ENCODE data around the gene NRROS. TPM values are rescaled to one million over a fixed set of nuclear protein-coding genes. Genes with fewer than 3 reads are reported as not detected.

Gene NRROS
- total RNA-seq, 4 donors from 2014 or later: 8.6 to 16.4 (median 12.7) TPM

DNA sequence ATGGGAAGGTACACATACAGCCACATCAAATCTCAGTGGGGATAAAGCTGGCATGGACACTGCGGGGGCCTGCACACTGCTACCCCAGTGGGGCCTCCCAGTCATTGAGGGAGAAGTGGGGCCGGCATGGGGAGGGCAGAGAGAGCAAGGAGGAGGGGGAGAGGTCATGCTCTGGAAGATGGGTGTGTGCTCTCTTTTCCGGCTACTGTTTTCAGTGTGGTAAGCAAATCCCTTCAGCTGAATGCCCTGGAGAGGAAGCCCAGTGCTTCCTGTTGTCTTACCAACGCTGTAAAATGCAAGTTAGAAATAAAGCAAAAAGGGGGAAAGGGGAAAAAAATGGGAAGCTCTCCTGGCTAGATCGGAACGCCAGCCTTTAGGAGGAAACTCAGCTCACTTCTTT, 30.8 kb downstream of the NRROS start:
- 11 to 13% methylated on average over 6 of the region's 6 CpGs for WGBS, 2 donors
- TF ChIP-seq, protein P1, sequence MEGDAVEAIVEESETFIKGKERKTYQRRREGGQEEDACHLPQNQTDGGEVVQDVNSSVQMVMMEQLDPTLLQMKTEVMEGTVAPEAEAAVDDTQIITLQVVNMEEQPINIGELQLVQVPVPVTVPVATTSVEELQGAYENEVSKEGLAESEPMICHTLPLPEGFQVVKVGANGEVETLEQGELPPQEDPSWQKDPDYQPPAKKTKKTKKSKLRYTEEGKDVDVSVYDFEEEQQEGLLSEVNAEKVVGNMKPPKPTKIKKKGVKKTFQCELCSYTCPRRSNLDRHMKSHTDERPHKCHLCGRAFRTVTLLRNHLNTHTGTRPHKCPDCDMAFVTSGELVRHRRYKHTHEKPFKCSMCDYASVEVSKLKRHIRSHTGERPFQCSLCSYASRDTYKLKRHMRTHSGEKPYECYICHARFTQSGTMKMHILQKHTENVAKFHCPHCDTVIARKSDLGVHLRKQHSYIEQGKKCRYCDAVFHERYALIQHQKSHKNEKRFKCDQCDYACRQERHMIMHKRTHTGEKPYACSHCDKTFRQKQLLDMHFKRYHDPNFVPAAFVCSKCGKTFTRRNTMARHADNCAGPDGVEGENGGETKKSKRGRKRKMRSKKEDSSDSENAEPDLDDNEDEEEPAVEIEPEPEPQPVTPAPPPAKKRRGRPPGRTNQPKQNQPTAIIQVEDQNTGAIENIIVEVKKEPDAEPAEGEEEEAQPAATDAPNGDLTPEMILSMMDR (IDR thresholded peaks at IDR 0.05): no peak
- peak in 1 of 2 donors; percentile 60 for TF ChIP-seq EP300 (IDR thresholded peaks at IDR 0.05)
- DNase-seq (ENCODE audit: low spot score in 2 of 2): no peak
- Histone ChIP-seq H3K4me1 (peaks cover 0 to 15% (median 0%) of the 10 kb centered on the region in 4 donors), H3K9me3 (no peaks in the 10 kb centered on the region), H3K27ac (no peak overlapping the region), H3K27me3 (no peaks in the 10 kb centered on the region), H3K36me3 (no peaks in the 10 kb centered on the region), H3K4me3 (no peak overlapping the region)

DNA sequence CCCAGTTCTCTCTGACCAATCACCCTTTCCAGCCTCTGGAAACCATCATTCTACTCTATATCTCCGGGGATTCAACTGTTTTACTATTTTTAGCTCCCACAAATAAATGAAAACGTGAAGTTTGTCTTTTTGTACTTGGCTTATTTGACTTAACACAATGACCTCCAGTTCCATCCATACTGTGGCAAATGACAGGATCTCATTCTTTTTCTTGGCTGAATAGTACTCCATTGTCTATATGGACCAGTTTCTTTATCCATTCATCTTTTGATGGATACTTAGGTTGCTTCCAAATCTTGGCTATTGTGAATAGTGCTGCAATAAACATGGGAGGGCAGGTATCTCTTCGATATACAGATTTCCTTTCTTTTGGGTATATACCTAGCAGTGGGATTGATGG, 34.1 kb downstream of the NRROS start:
- DNase-seq (ENCODE audit: low spot score in 2 of 2): no peak
- Histone ChIP-seq H3K27me3 (no peaks in the 10 kb centered on the region), H3K4me3 (no peak overlapping the region), H3K4me1 (peaks cover 0 to 4% (median 0%) of the 10 kb centered on the region in 4 donors), H3K27ac (no peak overlapping the region), H3K36me3 (no peaks in the 10 kb centered on the region), H3K9me3 (no peaks in the 10 kb centered on the region)
- TF ChIP-seq POLR2A (IDR thresholded peaks at IDR 0.05) (no peak), EP300 (IDR thresholded peaks at IDR 0.05) (no peak)
- TF ChIP-seq, protein P1 (IDR thresholded peaks at IDR 0.05): no peak
- 79 to 81% methylated on average over 3 of the region's 3 CpGs for WGBS, 2 donors

DNA sequence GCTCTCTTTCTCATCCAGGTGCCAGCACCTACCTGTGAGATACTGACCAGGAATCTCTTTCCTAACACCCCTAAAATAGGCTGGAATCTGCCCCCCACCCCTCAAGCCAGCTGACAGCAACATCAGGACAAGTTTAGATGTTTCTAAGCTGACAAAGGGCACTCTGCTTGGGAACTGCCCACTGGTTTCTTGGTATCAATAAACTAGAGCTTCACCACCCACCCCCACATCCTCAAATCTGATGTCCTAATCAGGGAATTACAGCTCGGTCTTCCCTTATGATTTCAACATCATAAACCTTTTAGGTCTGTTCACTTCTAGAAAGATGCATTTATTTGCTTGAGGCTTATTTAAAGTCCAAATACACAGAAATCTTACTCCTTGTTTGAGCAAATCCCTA, 37.9 kb downstream of the NRROS start:
- H3K27ac ChIP-seq: no peak overlapping the region
- peaks cover 0 to 6% of the 10 kb centered on the region in 2 donors for H3K27me3 ChIP-seq
- DNase-seq (ENCODE audit: low spot score in 2 of 2): no peak
- H3K9me3 ChIP-seq: no peaks in the 10 kb centered on the region
- no peaks in the 10 kb centered on the region for H3K4me1 ChIP-seq
- TF ChIP-seq POLR2A (IDR thresholded peaks at IDR 0.05): no peak
- TF ChIP-seq EP300 (IDR thresholded peaks at IDR 0.05): no peak
- no peak overlapping the region for H3K4me3 ChIP-seq
- WGBS, 2 donors: 53 to 54% methylated on average over 1 of the region's 1 CpG
- no peaks in the 10 kb centered on the region for H3K36me3 ChIP-seq

DNA sequence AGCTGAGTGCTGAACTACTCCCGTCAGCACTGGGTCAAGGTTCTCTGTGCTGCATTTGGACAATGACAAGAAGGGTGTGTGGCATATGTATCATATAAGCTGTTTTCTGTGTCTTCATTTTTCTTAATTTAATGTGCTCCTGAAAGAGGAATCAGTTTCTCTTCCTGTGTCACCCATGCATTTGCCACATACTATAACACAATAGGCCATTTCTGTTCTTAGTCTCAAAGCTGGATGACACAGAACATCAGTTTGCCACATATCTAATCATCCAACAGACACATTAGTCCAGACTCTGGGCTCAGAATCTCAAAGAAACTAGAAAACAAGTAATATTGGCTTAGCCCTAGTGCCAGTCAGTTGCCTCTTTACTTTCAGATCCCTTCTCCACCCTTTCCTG, 38.4 kb downstream of the NRROS start:
- WGBS, 2 donors: 37 to 50% methylated on average over 1 of the region's 1 CpG
- H3K36me3 ChIP-seq: no peaks in the 10 kb centered on the region
- H3K27ac ChIP-seq: no peak overlapping the region
- TF ChIP-seq POLR2A (IDR thresholded peaks at IDR 0.05) (no peak), EP300 (IDR thresholded peaks at IDR 0.05) (no peak)
- TF ChIP-seq, protein P1 (IDR thresholded peaks at IDR 0.05): no peak
- no peak for DNase-seq (ENCODE audit: low spot score in 2 of 2)
- H3K27me3 ChIP-seq: peaks cover 0 to 6% of the 10 kb centered on the region in 2 donors
- no peaks in the 10 kb centered on the region for H3K4me1 ChIP-seq
- H3K9me3 ChIP-seq: no peaks in the 10 kb centered on the region
- no peak overlapping the region for H3K4me3 ChIP-seq

DNA sequence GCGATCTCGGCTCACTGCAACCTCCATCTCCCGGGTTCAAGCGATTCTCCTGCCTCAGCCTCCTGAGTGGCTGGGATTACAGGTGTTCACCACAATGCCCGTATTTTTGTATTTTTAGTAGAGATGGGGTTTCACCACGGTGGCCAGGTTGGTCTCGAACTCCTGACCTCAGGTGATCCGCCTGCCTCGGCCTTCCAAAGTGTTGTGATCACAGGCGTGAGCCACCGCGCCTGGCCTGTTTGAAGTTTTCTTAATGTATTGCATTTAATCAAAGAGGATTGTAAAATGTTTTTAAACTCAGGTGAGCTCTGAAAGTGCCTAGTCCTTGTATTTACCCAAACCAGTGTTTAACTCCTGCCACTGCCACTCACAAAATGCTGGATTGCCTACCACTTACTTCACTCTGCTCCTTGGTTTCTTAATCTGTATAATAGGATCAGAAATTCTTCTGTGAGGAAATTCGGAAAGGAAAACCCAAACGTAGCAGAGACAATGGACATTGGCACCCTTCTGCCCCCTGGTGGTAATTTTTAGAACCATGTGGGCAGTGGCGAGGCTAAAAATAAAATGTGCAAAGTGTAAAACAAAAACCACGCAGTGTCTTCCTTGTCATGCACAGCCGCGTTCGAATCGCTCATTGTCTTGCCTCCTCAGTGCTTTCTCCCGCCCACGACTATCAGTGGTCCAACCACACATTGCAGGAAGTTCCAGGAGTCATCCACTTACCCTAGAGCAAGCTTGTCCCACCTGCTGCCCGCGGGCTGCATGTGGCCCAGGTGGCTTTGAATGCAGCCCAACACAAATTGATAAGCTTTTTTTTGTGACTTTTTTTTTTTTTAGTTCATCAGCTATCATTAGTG, 45.3 kb downstream of the NRROS start:
- TF ChIP-seq, protein P1 (IDR thresholded peaks at IDR 0.05): peak; percentile 84 to 89 (median 87)
- TF ChIP-seq POLR2A (IDR thresholded peaks at IDR 0.05): no peak
- TF ChIP-seq EP300 (IDR thresholded peaks at IDR 0.05): peak in 1 of 2 donors; percentile 65
- no peaks in the 10 kb centered on the region for H3K9me3 ChIP-seq
- peak overlapping the region in 1 of 4 donors; percentile 57 for H3K27ac ChIP-seq
- H3K27me3 ChIP-seq: no peaks in the 10 kb centered on the region
- DNase-seq (ENCODE audit: low spot score in 2 of 2): peak; percentile 49 to 84
- H3K4me3 ChIP-seq: no peak overlapping the region
- H3K4me1 ChIP-seq: peaks cover 0 to 22% (median 4%) of the 10 kb centered on the region in 4 donors
- no peaks in the 10 kb centered on the region for H3K36me3 ChIP-seq
- 44 to 49% methylated on average over 24 of the region's 24 CpGs for WGBS, 2 donors

Data from tibial nerve (tissue), 4 donors.